Stimulated activated CD4-positive, alpha-beta T cell treated with anti-CD3 and anti-CD28 coated beads, Interleukin-1b, Interleukin-23, amount 100 ng/mL, for 48 hours (primary cell): ENCODE measurements around the gene UBAC2.

Experiments used
- DNase-seq: peaks from one replicate; pipeline ENCODE4 v3.0.0-alpha.2; 2020

UBAC2 gene

DNA sequence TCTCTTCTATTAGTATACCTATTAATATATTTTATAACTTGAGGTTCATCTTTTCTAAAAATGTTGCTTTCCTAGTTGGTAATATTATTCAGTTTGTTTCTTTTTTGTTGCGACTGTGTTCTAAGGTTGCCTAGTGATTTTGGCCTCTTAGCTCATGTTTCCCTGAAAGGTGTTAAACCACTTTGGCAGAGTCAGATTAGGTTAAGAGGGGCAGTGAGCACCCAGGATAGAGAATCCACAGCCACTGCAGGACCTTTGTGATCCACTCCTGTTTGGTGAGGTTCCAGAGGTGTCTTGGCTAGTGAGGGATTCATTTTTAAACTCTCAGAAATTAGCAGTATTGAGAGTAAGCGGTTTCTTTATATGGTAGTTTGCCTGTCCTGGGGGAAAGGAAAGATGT lies 72.5 kb downstream of the UBAC2 start:
- no peak for DNase-seq

DNA sequence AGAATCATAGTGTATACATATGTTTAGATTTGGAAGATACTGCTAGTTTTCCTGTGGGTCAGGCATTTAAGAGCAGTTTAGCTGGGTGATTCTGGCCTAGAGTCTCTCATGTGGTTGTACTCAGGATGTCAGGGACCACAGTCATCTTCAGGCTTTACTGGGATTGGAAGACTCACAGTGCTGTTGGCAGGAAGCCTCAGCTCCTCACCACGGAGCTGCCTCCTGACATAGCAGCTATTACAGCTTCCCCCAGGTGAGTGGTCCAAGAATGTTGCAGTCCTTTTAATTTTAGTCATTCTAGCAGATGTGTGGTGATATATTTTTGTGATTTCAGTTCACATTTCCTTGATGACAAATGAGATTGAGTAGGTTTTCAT lies 74.4 kb downstream of the UBAC2 start:
- DNase-seq: peak; percentile 42

GRCh38 chr13:99276706-99277105 lies 76.1 kb downstream of the UBAC2 start:
- DNase-seq: no peak

DNA sequence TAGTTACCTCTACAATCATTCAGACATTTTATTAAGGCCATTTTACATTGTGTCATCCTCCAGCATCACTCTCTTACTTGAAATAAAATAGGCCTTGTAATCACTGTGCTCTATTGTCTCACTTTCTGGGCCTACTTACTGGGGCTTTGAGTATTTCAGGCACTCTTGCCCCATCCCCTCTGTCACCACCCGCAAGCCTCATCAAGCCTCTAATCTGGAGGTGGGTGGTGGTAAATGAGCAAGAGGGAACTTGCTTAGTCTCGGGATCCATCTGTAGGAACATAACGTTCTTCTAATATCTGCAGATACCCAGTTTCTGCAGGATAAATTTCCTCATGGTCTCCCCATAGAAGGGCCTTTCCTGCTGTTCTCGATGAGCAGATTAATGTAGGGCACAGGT lies 77.0 kb downstream of the UBAC2 start:
- no peak for DNase-seq

- DNase-seq: no peak
These were observed 77.5 kb downstream of the UBAC2 start for GRCh38 chr13:99278200-99278599.

DNA sequence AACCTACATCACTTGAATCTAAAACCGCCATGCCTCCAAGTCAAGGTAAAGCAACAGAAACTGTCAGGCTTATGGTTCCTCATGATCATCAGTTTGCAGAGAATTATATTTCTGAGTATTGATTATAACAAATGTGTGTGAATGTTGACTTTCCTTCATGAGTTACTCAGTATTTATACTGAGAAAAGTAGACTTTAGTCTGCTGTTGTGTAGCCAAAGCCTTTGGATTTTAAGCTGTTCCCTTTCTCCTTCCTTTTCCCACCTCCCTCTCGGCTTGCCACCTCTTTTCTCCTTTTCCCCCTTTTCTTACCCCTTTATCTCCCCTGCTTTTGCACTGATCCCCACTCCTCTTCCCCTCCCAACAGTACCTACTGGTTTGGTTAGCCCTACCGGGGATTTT lies 78.2 kb downstream of the UBAC2 start:
- no peak for DNase-seq

GRCh38 chr13:99279637-99280036 lies 79.0 kb downstream of the UBAC2 start:
- DNase-seq: no peak

DNA sequence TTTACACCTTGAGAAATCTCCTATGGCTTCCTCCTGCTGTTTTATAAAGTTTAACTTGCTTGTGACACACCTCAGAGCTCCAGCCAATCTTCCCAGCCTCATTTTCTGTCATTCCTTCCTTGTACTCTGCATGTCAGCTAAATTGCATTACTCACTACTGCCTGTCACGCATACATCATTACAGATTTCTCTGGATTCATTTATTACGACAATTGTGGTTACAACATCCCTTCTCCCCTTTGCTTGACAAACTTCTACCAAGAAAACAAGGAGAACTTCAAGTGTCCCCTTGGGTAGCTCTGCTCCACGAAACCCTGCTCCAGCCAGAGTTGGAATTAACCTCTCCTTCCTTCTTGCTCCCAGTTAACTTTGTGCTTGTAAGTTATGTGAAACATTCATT lies 79.5 kb downstream of the UBAC2 start:
- DNase-seq: no peak

GRCh38 chr13:99281811-99282263 lies 81.2 kb downstream of the UBAC2 start:
- DNase-seq: no peak

DNA sequence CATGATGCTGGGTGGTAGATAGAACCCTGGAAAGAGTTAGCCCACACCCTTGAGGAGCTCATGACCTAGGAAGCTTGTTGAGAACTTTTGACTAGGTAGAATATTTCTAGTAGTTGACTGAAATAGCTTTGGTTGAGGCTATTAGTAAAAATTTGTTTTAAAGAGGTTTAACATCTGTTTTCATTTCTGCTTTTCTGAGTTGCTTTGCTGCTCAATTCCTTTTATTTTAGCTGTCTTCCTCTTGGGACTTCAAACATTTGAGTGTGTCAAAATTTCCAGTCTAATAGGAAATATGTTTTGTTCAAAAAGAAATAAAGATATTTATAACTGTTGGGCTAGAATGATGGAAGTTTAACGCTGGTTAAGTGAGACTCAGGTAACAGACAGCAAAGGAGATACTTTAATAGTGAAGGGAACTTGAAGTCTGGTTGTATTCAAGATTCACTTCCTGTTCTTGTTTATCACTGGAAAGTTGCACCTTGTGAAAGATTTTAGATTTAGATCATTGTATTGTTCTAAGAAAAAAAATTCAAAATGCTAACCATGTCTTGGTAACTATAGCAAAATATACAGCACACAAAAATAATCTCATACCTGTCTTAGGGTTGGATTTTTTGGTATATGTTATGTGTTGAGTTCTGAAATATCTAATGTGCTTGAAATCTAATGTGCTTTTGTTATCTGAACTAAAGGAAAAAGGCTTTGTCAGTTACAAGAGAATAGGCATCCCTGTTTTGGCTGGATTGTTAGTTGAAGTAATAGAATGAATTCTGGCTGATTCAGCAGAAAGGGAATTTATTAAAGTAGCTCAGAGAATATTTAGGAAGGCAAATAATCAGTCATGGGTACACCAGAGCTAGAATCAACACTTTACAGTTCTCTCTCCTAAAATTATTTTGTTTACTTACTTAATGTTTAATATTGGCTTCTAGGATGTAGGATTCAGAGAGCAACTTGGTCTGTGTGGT lies 81.9 kb downstream of the UBAC2 start:
- DNase-seq: no peak

DNA sequence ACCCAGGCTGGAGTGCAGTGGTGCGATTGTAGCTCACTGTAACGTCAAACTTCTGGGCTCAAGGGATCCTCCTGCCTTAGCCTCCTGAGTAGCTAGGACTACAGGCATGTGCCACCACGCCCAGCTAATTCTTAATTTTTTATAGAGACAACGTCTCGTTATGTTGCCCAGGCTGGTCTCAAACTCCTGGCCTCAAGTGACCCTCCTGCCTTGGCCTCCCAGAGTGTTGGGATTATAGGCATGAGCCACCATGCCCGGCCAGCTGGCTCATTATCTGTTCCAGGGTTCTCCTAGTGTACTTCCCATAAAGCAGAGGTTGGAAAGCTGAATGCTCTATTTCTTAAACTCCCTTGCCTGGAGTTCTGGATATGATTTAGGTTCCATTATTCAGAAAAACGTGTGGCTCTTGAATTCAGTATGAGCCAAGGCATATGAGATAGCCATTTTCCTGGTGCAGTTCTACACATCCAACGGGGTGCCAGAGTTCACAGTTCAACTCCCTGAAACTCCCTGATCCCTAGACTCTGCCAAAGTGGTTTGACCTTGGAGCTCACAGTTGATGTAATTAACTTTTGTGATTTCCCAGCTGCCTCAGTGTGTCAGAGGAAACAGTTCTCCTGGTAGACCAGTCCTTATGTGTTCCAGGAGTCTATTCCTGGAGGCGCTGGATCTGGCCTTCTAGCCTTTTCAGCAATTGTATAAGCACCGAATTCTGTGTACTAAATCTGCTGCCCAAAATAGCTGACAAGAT lies 85.0 kb downstream of the UBAC2 start:
- DNase-seq: no peak

- DNase-seq: no peak
These were observed 86.9 kb downstream of the UBAC2 start for GRCh38 chr13:99287551-99287950.

DNA sequence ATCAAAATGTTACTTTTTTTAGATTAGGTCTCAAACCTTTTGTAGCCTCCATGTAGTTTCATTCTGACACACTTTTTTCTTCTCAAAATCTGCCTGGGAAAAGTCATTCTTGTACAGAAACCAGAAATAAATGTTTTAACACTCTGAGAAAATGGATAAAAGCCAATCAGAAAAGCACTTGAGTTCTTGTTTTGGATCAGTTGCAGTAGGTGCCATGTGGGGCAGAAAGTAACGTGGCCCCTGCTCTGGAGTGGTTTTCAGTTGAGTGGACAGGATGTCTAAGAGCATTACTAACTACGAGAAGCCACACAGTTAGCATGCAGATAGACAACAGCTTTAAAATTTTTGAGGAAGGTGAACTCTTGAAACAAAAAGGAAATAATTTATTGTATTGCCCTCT lies 87.4 kb downstream of the UBAC2 start:
- DNase-seq: peak; percentile 84

DNA sequence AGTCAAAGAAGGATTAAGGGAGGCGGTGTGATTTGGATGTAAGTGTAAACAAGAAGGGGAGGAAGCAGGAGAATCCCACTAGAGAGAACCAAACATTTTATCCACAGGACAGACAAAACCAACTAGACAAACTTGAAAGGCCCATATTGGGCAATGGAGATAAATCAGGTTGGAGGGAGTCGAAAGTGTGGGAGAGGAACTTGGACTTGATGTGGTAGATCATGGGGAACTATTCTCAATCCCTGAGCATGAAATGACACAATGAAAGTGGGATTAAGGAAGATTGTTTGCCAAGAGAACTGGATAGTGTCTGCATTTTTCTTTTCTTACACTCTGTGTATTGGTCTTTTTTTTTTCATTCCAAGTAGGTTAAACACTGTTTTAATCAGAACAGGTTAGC lies 88.6 kb downstream of the UBAC2 start:
- DNase-seq: no peak

- peak; percentile 80 for DNase-seq
These were observed 89.2 kb downstream of the UBAC2 start for GRCh38 chr13:99289674-99290337.

DNA sequence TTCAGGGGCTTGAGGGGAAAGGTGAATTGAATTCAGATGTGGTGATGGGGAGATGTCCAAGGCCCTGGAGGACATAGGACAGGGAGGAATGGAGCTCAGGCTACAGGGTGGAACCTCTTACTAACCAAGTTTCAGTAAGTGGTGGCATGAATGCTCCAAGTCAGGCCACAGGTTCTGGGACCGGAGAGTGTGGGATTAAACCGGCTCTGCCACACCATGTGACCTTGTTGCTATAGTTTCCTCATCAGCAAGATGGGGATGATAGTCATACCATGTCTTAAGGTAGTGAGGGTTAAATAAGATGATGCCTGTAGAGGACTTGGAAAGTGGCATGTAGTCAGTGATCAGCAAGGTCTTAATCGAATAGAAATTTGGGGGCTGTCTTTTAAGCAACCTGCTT lies 90.2 kb downstream of the UBAC2 start:
- no peak for DNase-seq

GRCh38 chr13:99293178-99293577 lies 92.5 kb downstream of the UBAC2 start:
- DNase-seq: no peak

DNA sequence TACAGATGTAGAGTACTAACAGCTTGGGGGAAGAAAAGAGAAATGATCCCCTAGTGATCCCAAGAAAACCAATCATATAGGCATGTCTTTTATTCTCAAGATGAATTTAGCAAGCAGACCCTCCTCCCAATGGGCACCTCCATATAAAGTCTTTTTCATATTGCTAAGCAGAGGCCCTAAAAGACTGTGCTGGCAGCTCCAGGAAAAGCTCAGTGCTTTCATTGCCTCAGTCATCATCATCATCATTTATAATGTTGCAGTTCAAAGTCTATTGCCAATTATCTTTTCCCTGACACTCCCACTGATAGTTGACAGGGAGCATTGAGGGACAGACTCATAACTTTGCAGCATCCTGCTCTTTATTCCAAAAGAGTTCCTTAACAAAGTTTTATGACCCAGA lies 93.5 kb downstream of the UBAC2 start:
- DNase-seq: no peak

DNA sequence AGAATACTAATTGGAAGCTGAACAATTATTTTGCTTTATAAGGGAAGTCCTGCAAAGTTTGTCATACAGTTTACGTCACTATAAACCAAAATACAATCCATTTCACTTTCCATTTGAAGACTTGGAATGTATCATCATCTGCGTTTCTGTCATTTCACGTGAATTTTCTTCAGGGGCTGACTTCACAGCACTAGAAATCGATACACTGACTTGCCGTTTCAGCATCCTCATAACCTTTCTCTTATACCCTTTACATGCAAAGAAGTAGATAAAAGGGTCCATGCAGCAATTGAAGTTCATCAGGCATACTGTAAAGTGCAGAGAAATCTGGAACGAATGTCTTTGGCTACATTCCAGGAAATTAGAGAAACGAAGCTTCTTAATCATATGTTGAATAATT lies 94.3 kb downstream of the UBAC2 start:
- DNase-seq: no peak

DNA sequence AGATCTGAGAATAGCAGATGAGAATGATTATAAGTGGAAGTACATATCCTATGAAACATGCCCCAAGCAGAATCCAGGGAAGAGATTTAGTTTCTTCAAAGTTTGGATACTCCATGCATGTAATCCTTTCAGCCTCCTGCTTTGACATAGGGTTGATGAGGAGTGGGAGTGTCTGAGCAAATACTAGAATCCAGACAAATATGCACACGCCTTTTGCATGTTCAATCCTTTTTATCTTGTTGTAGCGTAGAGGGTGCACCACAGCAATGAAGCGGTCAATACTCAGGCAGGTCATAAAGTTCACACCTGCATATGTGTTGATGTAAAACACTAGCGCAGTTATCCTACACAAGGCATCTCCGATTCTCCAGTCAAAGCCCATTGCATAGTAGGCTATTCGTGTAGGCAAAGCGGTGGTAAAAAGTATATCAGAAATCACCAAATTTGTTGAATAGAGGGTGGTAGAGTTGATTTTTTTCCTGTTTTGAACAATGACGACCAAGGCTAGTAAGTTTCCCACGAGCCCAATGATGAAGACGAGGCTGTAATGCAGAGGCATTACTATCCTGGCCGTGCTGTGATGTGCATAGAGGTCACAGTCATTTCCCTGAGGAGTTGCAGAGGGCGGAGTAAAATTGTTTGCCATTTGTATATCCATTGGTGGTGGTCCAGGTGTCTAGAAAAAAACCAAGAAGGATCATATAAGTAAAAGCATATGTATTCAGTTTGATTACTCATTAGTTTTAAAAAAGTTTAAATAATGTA lies 95.0 kb downstream of the UBAC2 start:
- no peak for DNase-seq

DNA sequence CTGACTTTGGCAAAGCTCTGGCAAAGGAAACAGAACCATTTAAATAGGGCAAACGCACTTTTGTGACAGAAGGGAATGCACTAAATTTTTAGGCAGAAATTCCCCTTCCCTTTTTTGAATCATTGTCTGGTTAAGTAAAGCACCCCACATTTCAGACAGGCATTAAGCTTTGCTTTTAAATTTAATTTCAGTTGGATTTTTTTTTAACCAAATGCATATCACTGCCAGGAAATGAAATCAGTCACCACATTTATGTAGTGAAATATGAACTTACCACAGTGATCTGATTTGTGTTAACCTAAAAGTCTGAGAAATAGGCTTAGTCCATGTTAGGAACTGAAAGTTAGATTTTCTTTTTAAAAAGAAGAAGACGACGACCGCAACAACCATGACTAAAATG lies 95.7 kb downstream of the UBAC2 start:
- no peak for DNase-seq

DNA sequence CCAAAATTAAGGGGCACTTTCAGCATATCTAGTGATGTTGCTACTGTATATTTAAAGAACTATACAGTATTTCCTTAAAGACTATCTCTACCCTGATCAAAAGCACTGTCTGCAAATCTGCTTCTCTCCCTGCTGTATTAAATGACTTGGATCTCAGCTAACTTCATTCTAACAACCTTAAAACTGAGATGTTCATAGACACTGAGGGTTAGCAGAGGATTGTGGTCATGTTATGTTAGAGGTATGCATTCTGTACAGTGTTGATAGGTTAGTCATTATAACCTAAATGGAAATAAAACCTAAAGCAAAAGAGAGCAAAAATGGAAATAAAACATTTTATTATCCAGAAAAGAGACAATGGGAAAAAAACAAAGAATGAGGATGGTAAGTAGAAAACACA lies 96.7 kb downstream of the UBAC2 start:
- no peak for DNase-seq

GRCh38 chr13:99298056-99298455 lies 97.4 kb downstream of the UBAC2 start:
- DNase-seq: no peak
